GM21381 (cell line): ENCODE data around the gene FAT1.

Experiments
- ATAC-seq: cut with Tn5 transposase; IDR thresholded peaks from one replicate; pipeline ENCODE4 v1.9.1; 2021; ENCODE audit warnings: mild to moderate bottlenecking, moderate library complexity; ENCODE audit not compliant: unreplicated experiment

FAT1 gene

DNA sequence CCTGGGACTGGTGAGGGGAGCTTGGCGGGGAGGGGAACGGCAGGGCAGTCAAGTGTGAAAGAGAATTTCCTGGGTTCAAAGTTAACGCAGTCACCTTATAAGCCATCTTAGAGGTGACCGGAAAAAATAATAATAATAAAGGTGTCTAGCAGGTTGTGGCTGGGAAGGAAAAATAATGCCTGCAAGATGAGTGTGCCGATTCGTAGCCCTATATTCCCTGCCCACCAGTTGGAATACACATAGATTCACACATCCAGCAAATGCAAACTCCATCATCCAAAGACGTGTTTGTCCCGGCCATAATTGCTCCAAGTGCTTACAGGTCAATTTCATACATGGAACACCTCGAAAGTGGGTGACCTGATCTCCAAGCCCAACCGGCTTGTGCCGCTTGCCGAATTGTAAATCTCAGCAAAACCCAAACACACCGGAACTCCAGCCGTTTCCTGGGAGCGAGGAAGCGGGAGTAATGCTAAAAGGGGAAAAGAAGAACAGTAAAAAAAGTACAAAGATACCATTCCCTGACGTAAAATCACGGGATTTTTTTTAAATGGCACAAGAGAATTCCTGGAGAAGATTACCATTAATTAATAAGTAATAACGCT lies 1.3 kb upstream of the FAT1 start:
- no peak for ATAC-seq

DNA sequence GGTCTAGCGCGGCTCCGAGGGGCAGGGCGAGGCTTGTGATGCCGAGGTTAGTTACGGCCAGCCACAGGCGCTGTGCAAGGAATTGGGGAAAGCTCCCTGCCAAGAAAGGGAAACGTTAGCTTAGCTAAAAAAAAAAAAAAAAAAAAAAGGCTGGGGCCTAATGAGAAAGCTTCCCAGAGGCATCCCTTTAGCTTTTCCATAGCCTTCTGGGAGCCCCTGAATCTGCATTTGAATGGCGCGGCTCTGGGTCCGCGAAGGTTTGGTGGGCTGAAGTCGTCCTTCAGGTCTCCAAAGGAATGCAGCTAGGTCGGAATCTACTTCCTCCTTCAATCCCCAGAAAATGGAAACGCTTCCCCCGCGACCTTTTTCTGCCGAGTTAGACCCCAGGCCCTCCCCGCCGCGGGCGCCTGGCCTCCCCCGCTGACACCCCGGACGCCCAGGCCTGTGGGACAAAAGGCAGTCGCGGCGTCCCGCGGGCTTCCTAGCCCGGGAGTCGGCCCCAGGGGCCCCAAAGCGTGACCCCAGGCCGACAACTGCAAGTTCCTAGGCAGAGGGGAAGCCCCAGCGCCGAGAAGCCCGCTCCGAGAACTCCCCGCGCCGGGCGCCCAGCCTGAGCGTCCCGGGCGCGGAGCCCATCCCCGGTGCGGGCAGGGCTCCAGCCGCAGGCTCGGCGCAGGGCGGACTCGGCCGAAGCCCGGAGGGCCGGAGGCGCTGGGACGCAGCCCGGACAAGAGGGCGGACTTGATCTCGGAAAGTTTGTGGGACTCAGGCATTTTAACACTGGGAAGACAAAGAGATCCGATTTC lies 605 bp upstream of the FAT1 start:
- no peak for ATAC-seq

DNA sequence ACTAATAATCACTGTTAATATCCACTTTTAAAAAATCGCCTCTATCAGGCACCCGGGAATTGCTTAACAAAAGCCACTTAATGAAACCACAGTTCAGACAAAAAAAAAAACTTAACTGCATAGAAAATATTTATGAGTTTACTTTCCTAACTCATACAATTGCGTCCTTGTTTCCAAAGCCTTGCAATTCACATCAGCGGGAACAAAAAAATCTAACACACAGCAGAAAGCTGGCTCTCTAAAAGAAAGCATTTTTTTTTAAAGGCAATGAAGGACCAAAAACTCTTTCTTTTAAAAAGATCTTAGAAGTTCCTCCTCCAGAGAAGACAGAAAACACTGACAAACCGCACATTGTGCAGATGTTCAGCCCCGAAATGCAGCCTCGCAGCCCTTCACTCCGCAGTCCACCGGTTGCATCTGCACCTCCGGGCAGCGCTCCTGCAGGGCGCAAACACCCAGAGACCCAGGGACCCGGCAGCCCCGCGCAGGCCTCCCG lies 812 bp downstream of the FAT1 start:
- no peak for ATAC-seq

DNA sequence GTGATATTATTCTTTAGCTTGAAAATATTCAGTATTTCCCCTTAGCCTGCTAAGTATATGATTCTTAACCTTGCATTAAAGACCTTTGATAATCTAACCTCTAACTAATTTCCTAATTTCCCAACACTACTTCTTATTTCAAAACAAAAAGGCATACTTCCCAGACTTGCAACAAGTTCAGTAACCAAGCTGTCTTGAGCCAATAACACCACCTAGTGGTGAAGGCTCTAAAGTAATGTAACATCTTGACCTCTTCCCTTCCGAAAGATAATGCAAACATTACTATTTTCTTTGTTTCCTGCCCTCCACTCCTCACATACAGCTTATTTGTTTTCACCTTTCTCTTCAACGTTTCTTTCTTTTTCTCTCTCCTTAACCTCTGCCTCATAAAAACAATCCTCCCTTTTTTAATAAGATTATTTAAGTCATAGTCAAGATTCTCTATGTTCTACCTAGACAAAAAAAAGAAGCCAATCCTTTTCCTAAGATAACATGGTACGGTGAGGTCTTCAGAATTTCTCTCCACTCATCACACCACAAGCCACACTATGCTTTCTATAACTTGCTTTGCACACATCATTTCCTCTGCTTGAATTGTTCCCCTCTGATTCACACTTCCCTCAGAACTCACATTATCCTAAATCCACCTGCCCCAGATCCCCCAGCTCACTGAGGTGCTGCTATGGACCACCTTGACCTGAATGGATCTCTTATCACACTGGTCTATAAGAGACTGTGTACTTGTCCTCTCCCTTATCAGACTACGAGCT lies 3.5 kb downstream of the FAT1 start:
- ATAC-seq: no peak

DNA sequence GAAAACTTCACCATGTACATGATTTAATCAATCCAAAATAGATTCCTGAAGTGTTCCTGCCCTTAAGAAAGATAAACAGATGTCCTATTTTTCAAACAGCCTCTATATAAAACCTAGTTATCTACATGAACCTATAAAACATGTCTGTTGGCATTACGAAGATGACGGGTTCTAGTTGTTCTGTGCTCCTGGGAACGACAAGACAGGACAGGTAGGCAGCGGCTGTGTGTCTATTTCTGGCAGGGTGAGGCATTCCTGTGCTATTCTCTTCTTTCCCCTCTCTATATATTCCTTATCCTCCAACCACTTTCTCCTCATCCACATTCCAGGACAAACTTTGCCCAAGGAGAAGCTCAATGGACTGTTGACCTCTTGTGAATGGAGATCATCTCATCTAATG lies 6.1 kb downstream of the FAT1 start:
- ATAC-seq: no peak

DNA sequence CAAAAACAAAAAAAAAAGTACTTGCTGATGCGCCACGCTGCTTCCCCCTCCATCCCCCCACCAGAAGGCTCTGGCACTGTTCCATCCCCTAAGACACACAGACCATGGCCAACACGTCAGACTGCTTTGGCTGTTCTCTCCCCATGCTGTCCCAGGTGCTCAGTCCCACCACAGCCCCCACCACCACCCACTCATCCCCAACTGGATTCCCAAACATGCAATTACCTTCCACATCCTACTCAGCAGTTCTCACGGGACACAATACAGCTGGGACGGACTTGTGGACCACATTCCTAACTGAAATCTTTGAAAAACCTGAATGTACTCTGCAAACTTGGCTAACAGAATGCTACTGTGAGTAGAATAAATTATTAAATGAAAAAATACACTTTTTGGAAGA lies 8.6 kb downstream of the FAT1 start:
- no peak for ATAC-seq

DNA sequence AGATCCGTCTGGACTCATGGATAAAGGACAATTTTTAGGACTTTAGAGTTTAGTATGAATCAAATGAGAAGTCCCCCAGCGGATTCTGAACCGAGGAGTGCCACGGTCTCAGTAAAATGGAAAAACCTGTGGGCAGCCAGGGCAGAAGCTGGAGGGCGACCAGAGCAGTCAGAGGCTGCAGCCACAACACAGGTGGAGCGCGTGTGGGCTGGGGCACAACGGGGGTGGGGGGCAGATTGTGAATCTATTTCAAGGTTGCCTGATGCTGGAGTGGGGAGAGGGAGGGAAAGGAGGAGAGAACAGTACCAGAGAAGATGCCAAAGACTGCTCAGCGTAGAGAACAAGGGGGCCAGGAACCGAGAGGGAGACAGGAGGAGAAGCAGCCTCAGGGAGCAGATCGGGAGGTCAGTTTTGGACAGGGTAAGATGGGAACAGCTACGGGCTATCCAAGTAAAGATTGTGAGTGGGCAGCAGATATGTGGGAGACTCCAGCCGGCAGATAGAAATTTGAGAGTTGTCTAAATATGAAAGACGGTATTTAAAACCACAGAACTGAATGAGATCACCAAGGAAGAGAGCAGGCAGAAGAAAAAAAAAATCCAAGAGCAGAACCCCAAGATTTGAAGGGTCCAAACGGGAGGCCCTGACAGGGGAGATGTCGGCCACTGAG lies 9.5 kb downstream of the FAT1 start:
- no peak for ATAC-seq

DNA sequence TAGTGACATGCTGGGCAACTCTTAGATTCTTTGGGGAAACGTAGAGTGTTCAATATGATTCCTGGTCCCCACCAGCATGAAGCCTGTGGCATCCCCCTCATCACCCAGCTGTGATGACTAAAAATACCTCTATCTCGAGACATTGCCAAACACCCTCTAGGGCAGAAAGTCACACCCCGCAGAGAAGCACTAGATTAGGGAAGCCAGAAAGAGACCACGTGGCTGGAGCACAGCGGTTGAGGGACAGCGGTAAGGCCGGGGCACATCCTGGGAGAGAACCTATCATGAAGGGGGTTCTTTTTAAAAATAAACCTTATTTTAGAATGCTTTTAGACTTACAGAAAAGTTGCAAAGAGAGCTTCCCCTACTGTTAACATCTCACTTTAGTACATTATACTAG lies 11.0 kb downstream of the FAT1 start:
- ATAC-seq: no peak

DNA sequence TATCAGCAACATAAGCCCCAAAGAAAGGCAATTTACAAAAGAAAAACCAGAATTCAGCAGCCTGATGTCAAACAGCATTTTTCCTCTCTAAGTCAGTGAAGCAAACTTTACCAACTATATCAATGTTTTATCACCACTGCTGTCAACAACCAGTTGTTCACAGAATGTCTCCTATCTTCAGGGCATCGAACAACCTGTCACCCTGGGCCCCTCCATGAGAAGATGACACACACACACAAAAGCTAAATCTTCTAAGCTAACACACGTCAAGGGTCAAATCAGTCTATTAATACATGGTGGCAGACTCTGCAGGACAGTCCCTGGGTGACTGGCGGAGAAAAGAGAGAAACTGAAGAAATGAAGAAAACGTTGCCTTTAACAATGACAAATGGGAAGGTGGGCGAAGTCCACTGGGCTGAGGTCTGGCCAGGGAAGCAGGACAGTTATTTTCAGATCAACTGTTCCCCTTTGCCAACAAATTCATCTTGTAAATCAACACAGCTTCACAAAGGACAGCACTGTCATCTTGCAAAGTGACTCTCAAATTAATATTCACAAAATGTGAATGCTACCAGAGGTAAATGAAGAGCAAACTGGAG lies 13.0 kb downstream of the FAT1 start:
- ATAC-seq: no peak

DNA sequence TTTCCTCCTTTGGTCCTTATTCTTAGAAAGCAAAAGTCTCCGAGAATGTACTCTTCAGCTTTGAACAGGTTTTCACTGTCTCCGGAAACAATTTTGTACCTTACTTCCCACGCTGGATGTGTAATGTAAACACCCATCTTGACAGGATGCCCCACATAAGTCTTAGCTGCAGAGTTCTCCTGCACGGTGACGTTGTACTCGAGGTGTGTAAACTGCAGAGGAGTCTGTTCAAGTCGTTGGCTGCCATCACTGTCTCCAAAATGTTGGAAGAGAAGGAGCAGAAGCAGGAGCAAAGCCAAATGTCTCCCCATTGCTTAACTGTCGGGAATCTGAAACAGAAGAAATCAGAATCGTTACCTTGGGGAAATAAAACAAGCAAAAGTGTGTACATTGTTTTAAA lies 14.1 kb downstream of the FAT1 start:
- no peak for ATAC-seq

DNA sequence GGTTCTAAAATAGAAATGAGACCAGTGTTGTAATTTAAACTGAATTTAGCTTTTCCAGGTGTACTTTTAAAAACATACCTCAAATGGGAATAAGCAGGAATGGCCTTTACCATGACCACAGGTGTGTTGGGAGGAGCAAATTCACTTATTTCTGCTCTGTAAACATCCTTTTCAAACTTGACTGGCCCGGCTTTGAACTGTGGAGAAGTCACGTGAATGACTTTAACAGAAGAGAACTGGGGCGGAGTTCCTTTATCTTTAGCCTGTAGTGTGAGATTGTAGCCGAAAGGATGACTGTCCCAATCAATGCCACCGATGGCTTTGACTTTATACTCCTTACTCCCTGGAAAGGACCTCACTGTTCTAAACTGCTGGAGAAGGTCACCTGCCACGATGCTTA lies 15.1 kb downstream of the FAT1 start:
- ATAC-seq: no peak

DNA sequence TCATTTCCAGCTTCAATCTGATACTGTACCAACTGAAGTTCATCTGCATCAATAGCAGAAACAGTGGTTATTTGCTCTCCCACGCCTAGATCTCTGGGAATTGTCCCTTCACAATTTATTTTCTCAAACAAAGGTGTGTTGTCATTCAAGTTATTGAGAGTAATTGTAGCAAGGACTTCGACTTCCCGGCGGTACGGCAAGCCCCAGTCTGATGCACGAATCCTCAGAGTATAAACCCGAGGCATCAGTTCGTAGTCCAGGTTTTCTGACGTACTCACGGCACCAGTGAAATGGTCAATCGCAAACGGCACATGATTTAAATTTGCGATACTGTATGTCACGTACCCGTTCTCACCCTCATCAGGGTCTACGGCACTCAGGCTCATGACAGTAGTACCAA lies 15.7 kb downstream of the FAT1 start:
- ATAC-seq: no peak

DNA sequence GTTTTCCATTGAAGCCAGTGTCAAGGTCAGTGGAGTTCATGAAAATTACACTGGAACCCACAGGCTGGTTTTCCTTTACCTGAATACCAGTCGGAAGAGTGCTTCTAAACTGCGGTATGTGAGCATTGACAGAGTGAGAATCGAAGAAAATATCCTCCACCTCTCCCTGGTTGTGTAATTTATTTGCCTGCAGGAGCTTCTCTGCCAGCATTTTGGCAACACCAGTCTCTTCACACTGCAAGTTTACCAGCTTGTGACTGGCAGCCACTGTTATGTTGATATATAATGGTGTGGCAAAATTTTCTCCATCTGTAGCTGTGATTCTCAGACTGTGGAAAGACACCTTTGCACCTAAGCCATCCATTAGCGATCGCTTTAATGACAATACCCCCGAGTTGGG lies 16.1 kb downstream of the FAT1 start:
- ATAC-seq: no peak

DNA sequence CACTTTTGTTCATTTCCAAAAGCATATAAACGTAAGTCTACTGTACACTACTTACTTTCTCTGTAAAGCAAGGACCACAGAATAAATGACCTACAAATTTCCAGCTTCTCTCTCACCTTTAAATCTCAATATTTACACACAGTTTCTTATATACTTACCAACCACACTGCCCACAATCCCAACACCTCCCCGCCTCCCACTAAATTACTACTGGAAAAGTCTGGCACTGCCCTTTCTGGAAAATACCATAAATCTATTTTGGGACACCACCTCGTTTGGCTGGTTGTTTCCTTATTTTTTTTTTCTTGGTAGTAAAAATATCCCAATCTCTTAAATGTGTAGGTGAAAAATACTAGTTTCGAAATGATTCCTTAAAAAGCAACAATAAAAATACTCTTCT lies 19.6 kb downstream of the FAT1 start:
- ATAC-seq: no peak

DNA sequence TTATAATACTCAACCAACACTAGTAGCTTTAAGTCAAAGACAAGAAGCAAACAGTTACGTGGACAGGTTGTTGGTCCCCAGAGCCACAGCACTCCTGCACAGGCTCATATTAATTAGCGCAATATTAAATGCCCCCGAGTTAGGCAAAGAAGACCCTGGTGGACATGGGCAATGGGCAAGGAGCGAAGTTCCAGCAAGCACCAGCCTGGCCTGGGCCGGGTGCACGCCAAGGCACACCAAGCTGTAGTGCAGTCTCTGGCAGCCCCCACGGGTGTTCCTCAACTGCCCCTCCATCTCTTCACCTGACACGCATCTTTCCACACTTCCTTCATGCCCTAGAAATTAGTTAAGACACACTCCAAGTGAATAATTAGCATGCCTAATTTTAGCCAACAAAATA lies 20.1 kb downstream of the FAT1 start:
- ATAC-seq: no peak

DNA sequence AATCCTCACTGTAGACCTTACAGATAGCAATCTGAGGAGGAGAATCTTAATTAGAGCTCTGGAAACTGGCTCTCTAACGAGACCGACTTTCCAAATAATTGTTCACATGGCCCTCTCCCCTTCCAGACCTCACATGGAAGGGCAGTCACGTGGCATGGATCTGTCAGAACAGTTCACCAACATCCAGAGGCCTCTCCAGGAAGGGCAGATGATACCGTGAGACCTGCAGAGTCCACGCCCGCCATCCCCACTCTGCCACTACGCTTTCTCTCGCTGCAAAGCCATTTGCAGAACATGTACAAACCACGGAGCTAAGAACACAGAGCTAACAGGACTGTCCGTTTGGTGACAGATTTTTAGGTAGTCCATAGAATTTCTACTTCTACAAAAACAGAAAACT lies 20.7 kb downstream of the FAT1 start:
- no peak for ATAC-seq

DNA sequence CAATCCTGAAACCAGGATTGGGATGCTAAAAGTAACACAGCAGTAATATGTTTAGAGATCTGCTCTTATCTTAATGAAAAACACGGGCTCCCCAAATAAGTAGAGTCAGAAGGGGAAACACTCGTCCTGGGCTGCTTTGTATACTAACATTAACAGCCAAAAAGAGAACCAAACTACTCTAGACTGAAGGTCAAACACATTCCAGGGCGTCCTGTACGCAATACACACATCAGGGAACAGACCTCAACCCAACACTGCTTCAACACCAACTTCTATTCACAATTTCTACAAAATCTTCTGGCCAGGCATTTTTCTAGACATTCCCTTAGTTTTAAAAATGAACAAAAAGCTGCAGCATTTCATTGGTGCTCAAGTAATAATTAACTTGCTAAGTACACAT lies 21.4 kb downstream of the FAT1 start:
- no peak for ATAC-seq

DNA sequence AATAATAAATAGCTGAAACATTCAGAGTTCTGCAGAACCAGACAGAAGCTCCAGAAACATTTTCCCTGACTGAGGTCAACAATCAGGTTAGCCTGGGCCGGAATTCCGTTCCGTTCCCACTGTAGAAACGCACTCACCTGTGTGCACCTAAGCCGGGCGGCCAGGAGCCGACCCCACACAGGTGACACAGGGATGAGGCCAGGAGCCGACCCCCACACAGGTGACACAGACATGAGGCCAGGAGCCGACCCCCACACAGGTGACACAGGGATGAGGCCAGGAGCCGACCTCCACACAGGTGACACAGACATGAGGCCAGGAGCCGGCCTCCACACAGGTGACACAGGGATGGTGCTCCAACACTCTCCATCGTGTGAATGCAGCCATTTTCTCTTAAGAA lies 21.9 kb downstream of the FAT1 start:
- no peak for ATAC-seq

DNA sequence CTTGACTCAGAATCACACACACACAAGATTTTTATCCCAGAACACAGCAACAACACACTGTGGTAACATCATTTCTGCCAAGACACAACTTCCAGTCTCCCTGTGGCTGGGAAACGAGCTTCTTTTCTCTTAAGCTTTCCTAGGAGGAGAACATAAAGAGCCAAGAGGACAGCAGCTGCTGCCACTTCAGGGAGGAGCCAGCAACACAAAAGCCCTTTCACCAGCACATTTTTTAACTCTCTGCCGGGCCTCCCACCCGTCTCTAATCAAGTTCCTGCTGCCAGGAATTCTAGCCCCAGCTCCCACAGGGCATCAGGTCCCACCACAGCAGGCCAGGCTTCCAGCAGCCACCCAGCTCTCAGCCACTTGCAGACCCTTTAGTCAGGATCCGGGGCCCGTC lies 22.4 kb downstream of the FAT1 start:
- no peak for ATAC-seq

DNA sequence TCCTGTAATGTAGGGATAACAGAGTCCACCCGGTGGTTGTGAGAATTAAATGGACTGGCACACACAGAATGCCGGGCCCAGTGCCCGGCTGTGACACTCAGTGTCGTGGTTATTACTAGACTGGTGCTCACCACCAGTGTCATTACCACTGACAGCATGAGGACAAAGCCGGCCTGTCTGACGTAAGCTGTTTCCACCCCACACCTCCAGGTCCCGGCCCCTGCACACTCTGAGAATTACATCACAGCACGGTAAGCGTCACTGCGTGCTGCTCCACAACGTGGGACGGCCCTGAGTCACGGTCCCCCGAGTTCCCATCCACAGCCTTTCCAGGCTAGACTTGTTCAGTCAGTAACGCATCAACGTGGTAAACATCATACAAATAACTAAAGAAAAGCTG lies 22.9 kb downstream of the FAT1 start:
- ATAC-seq: no peak

DNA sequence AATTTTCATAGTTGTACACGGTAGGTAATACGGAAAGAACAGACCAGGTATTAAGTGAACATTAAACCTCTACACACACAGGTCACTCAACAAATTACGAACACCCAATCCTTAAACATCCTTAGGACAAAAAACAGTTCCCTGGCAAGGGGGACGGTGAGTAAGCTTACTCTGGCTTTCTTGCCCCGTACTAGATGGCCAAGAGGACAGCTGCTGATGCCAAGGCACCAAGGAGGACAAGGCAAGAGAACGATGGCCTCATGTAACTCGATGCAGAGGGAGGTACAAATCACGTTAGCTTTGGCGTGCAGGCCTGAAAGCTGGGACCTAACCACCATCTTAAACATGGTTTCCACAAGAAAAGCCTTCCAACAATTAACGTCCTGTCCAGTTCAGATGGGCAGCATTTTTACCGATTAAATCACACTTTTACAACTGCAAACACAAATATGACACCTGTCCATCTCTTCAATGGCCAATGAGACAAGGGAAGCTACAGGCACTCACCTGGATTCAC lies 23.7 kb downstream of the FAT1 start:
- no peak for ATAC-seq
